CD8-positive, alpha-beta memory T cell (primary cell): ENCODE measurements around the gene PTGES2. TPM values are rescaled to one million over a fixed set of nuclear protein-coding genes. Genes with fewer than 3 reads are reported as not detected.
A peak's percentile ranks its signal among the peaks of the same experiment; 100 is the strongest.

Experiments
- CTCF ChIA-PET: fragments of 350-600 bp; sonication (Branson Sonifier 250); formaldehyde crosslinking; loops from one replicate; lab custom pipeline; 2021; ENCODE audit warnings: antibody characterized with exemption; lab: Charles Lee
- POLR2A ChIA-PET: fragments of 350-600 bp; sonication (Branson Sonifier 250); formaldehyde crosslinking; loops from one replicate; lab custom pipeline; 2021; ENCODE audit warnings: antibody characterized with exemption; lab: Charles Lee
- DNase-seq, 5 donors: peaks; one replicate each; pipeline versions ENCODE4 v3.0.0 to v3.0.0-alpha.2; 2020 to 2022; ENCODE audit warnings: mixed read lengths in 1 of 5
- H3K27ac ChIP-seq: one replicate; pipeline ENCODE4 v1.7.0; 2013; ENCODE audit warnings: low read depth, mild to moderate bottlenecking, low read length, moderate library complexity
- H3K27me3 ChIP-seq: 2 replicates; pipeline ENCODE4 v1.7.0; 2013; ENCODE audit warnings: low read length, mild to moderate bottlenecking; ENCODE audit not compliant: insufficient read depth, poor library complexity, severe bottlenecking
- H3K36me3 ChIP-seq: 2 replicates; pipeline ENCODE4 v1.7.0; 2013; ENCODE audit warnings: mild to moderate bottlenecking, low read length, moderate library complexity; ENCODE audit not compliant: insufficient read depth
- H3K4me1 ChIP-seq: 2 replicates; pipeline ENCODE4 v1.7.0; 2013; ENCODE audit warnings: mild to moderate bottlenecking, low read length, moderate library complexity; ENCODE audit not compliant: insufficient read depth
- H3K4me3 ChIP-seq: 2 replicates; pipeline ENCODE4 v1.7.0; 2013; ENCODE audit warnings: mild to moderate bottlenecking, low read length
- H3K9me3 ChIP-seq: 2 replicates; pipeline ENCODE4 v1.7.0; 2013; ENCODE audit warnings: mild to moderate bottlenecking, low read length
- H3K27ac Mint-ChIP-seq, 8 donors: one replicate each; pipeline ENCODE4 v1.8.0; 2020 to 2021; ENCODE audit warnings: mixed read lengths in 8 of 8, mild to moderate bottlenecking in 6 of 8, inconsistent platforms in 3 of 8, moderate library complexity in 3 of 8
- H3K27me3 Mint-ChIP-seq, 2 donors: one replicate each; pipeline ENCODE4 v1.8.0; 2020 to 2021; ENCODE audit warnings: mixed read lengths in 2 of 2, mild to moderate bottlenecking in 1 of 2, moderate library complexity in 1 of 2
- H3K36me3 Mint-ChIP-seq, 3 donors: one replicate each; pipeline ENCODE4 v1.8.0; 2020 to 2021; ENCODE audit warnings: mixed read lengths in 3 of 3, inconsistent platforms in 1 of 3, mild to moderate bottlenecking in 1 of 3
- H3K4me1 Mint-ChIP-seq, 3 donors: one replicate each; pipeline ENCODE4 v1.8.0; 2020 to 2021; ENCODE audit warnings: mixed read lengths in 3 of 3, inconsistent platforms in 1 of 3, mild to moderate bottlenecking in 1 of 3
- H3K4me3 Mint-ChIP-seq, 7 donors: one replicate each; pipeline ENCODE4 v1.8.0; 2020 to 2021; ENCODE audit warnings: mixed read lengths in 7 of 7, mild to moderate bottlenecking in 6 of 7, moderate library complexity in 4 of 7, inconsistent platforms in 2 of 7
- H3K9me3 Mint-ChIP-seq, 5 donors: one replicate each; pipeline ENCODE4 v1.8.0; 2020 to 2022; ENCODE audit warnings: mixed read lengths in 5 of 5, mild to moderate bottlenecking in 3 of 5, moderate library complexity in 2 of 5, inconsistent platforms in 1 of 5
- polyA plus RNA-seq: library from polyadenylated mRNA; unstranded; fragments of 300-500 nt; fragmentation: Illumina TruSeq; gene quantifications from one replicate; pipeline ENCODE4 v1.2.3, GENCODE V29; 2021
- total RNA-seq, 2 experiments: library from RNA; stranded (reverse); gene quantifications; one replicate each; pipeline ENCODE4 v1.2.3, GENCODE V29; 2021

Gene PTGES2
- total and polyA plus RNA-seq, 3 experiments from 2014 or later, result 51.7 to 68.3 (median 67.0) TPM

DNA sequence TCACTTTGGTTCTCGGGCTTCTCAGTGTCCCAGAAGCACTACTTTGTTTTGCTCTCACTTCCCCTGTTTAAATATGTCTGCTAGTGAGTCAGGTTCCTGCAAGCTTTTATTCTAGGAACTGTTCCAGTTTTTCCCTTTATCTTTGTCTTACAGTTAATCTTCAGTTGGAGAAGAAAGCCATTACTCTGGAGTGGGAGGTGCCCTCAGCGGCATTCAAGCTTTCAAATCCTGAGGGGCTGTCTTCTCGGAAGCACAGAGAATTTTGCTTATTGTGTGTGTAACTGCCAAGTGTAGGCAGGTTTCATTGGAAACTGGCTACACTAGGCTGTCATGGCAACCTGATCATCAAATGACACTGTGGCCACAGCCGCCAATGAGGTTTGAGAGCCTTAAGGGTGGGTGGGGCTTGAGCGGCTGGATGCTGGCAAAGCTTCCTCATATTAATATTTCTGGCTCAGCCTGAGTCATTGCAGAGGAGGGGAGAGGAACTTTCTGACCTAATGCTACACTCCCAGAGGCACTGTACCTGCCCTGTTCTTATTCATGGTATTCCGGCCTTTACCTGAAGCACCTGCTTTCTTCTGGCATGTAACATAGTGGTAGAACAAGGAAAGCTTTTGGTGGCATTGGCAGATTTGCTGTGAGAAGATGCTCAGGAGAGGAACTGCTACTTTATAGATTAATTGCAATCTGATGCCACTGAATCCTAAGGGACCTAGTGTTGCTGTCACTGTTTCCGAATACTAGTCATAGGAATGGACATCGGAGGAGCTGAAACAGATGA is 33.2 kb downstream of the PTGES2 start:
- Histone ChIP-seq H3K36me3 (peaks cover 8% of the 10 kb centered on the region), H3K4me3 (no peak overlapping the region), H3K4me1 (peaks cover 83% of the 10 kb centered on the region), H3K27me3 (no peaks in the 10 kb centered on the region), H3K27ac (peak overlapping the region; percentile 72), H3K9me3 (no peaks in the 10 kb centered on the region)
- H3K27me3 Mint-ChIP-seq, result peaks cover 0 to 2% of the 10 kb centered on the region in 2 donors
- H3K4me3 Mint-ChIP-seq, result no peak overlapping the region
- H3K27ac Mint-ChIP-seq, result peak overlapping the region in 7 of 8 donors; percentile 53 to 94 (median 76)
- DNase-seq, result peak in 4 of 5 donors; percentile 22 to 73 (median 24)
- H3K36me3 Mint-ChIP-seq, result peaks cover 0 to 52% (median 4%) of the 10 kb centered on the region in 3 donors
- no peaks in the 10 kb centered on the region for H3K9me3 Mint-ChIP-seq
- CTCF ChIA-PET, result interaction anchor here (1.1 kb wide), 1 partner anchor 55 kb away, joined by 3 read pairs; no protein-coding TSS in a partner anchor
- H3K4me1 Mint-ChIP-seq, result peaks cover 61 to 86% (median 73%) of the 10 kb centered on the region in 3 donors
- POLR2A ChIA-PET, result no interaction called here

GRCh38 chr9:128093011-128093410 is 34.5 kb downstream of the PTGES2 start:
- no peaks in the 10 kb centered on the region for H3K9me3 Mint-ChIP-seq
- Histone ChIP-seq H3K4me1 (peaks cover 81% of the 10 kb centered on the region), H3K27ac (peak overlapping the region; percentile 72), H3K9me3 (no peaks in the 10 kb centered on the region), H3K36me3 (peaks cover 8% of the 10 kb centered on the region), H3K4me3 (no peak overlapping the region), H3K27me3 (no peaks in the 10 kb centered on the region)
- peaks cover 0 to 47% (median 4%) of the 10 kb centered on the region in 3 donors for H3K36me3 Mint-ChIP-seq
- DNase-seq, result peak in 1 of 5 donors; percentile 80
- H3K4me3 Mint-ChIP-seq, result peak overlapping the region in 1 of 7 donors; percentile 54
- H3K27me3 Mint-ChIP-seq, result peaks cover 0 to 2% of the 10 kb centered on the region in 2 donors
- ChIA-PET POLR2A (interaction anchor here (0.6 to 0.7 kb wide), 2 partner anchors 20 to 28 kb away, joined by 3 read pairs; no protein-coding TSS in a partner anchor), CTCF (interaction anchor here (0.9 to 2.9 kb wide), 6 partner anchors 9 to 138 kb away, joined by 3 to 14 read pairs (median 5); no protein-coding TSS in a partner anchor)
- peak overlapping the region in 7 of 8 donors; percentile 16 to 93 (median 57) for H3K27ac Mint-ChIP-seq
- peaks cover 57 to 83% (median 70%) of the 10 kb centered on the region in 3 donors for H3K4me1 Mint-ChIP-seq

DNA sequence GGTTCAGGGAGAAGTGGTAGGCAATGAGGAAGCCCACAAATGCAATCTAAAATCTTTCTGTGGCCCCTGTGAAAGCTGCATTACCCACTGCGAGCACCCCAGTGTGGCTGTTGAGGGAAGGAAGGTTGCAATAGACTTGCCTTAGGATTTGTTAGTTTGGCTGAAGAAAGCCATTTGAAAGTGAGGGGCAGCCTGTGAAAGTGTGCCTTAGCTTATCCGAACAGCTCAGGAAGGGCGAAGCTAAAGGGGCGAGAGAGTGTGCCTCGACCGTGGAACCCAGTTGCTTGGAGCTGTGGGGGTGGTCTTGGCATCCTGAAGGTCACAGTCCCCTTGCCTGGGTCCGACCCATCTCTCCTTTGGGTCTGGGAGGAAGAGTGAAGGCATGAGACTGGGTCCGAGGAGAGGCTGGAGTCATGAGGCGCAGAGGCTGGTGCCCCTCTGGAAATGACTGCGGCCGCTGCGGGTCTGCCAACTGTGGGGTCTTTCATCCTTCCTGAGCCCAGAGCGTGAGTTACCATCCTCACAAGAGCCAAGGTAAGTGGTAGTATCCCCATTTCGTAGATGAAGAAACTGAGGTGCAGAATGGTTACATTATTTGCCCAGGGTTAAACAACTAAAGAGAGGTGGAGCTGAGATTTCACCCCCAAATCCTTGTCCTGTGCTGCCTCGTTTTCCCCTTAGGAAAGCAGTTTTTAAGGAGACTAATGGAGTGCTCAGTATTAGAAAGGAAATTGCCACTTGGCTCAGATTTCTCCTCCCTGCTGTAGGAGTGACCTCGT is 35.1 kb downstream of the PTGES2 start:
- H3K4me1 Mint-ChIP-seq, result peaks cover 61 to 83% (median 70%) of the 10 kb centered on the region in 3 donors
- peaks cover 81% of the 10 kb centered on the region for H3K4me1 ChIP-seq
- no peaks in the 10 kb centered on the region for H3K27me3 ChIP-seq
- H3K36me3 ChIP-seq, result peaks cover 8% of the 10 kb centered on the region
- CTCF ChIA-PET, result interaction anchor here (0.9 to 2.9 kb wide), 7 partner anchors 8 to 137 kb away, joined by 3 to 14 read pairs (median 4); partner anchors contain the start of gene PTGES2
- no peak overlapping the region for H3K4me3 ChIP-seq
- POLR2A ChIA-PET, result interaction anchor here (0.6 kb wide), 1 partner anchor 21 kb away, joined by 3 read pairs; no protein-coding TSS in a partner anchor
- no peak overlapping the region for H3K4me3 Mint-ChIP-seq
- peaks cover 0 to 2% of the 10 kb centered on the region in 2 donors for H3K27me3 Mint-ChIP-seq
- no peak for DNase-seq
- H3K36me3 Mint-ChIP-seq, result peaks cover 0 to 53% (median 4%) of the 10 kb centered on the region in 3 donors
- H3K27ac ChIP-seq, result peak overlapping the region; percentile 72
- H3K9me3 Mint-ChIP-seq, result no peaks in the 10 kb centered on the region
- no peaks in the 10 kb centered on the region for H3K9me3 ChIP-seq
- peak overlapping the region in 6 of 8 donors; percentile 12 to 88 (median 64) for H3K27ac Mint-ChIP-seq

DNA sequence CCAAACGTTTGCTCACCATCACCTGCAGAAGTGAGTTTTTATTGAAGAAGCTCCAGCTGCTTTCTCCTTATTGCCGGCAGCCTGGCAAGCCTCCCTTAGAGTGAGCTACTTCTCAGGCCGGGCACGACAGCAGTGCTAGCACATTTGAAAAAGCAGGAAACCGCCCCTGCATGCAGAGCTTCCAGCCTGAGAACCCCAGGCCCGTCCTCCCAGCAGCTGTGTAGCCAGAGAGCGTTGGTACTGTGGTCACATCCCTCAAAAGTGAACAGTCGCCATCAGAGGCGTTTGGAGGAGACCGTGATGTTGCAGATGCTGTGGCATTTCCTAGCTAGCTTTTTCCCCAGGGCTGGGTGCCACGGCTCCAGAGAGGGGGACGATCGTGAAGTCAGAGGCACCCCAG is 36.0 kb downstream of the PTGES2 start:
- Mint-ChIP-seq H3K27ac (peak overlapping the region in 1 of 8 donors; percentile 47), H3K36me3 (peaks cover 0 to 49% (median 4%) of the 10 kb centered on the region in 3 donors), H3K9me3 (no peaks in the 10 kb centered on the region), H3K4me1 (peaks cover 57 to 78% (median 65%) of the 10 kb centered on the region in 3 donors), H3K4me3 (peak overlapping the region in 1 of 7 donors; percentile 55), H3K27me3 (peaks cover 0 to 2% of the 10 kb centered on the region in 2 donors)
- ChIA-PET POLR2A (no interaction called here), CTCF (interaction anchor here (1.5 to 2.9 kb wide), 5 partner anchors 12 to 136 kb away, joined by 3 to 14 read pairs (median 6); partner anchors contain the start of gene PTGES2)
- Histone ChIP-seq H3K4me1 (peaks cover 77% of the 10 kb centered on the region), H3K9me3 (no peaks in the 10 kb centered on the region), H3K27ac (no peak overlapping the region), H3K4me3 (no peak overlapping the region), H3K27me3 (no peaks in the 10 kb centered on the region), H3K36me3 (peaks cover 8% of the 10 kb centered on the region)
- no peak for DNase-seq

DNA sequence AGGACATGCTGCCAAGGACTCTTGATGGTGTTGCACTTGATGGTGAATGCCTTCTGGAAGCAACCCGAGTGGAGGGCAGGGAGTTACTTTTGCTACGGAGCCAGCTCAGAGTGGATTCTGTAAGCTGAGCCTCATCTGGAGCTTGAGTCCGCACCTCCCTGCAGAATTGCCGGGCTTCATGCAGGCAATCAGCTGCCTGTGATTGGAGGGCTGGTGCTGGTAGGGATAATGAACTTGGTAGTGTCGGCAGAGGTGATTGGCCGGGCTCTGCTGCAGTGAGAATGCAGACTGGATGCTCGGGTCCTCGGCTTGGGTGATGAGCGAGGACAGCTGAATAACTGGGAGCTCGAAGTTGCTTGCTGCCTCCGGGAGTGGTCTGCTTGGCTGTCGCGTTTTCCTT is 36.4 kb downstream of the PTGES2 start:
- Mint-ChIP-seq H3K9me3 (no peaks in the 10 kb centered on the region), H3K4me3 (peak overlapping the region in 1 of 7 donors; percentile 40), H3K27me3 (peaks cover 0 to 2% of the 10 kb centered on the region in 2 donors), H3K4me1 (peaks cover 55 to 74% (median 62%) of the 10 kb centered on the region in 3 donors), H3K36me3 (peaks cover 0 to 48% (median 2%) of the 10 kb centered on the region in 3 donors), H3K27ac (peak overlapping the region in 2 of 8 donors; percentile 26 to 68)
- Histone ChIP-seq H3K36me3 (peaks cover 8% of the 10 kb centered on the region), H3K4me3 (no peak overlapping the region), H3K9me3 (no peaks in the 10 kb centered on the region), H3K27me3 (no peaks in the 10 kb centered on the region), H3K4me1 (peaks cover 77% of the 10 kb centered on the region), H3K27ac (no peak overlapping the region)
- POLR2A ChIA-PET, result no interaction called here
- CTCF ChIA-PET, result interaction anchor here (1.5 to 2.9 kb wide), 5 partner anchors 12 to 136 kb away, joined by 3 to 14 read pairs (median 6); partner anchors contain the start of gene PTGES2
- no peak for DNase-seq

- ChIA-PET POLR2A (no interaction called here), CTCF (interaction anchor here (0.7 to 1.4 kb wide), 2 partner anchors 19 to 112 kb away, joined by 3 read pairs; no protein-coding TSS in a partner anchor)
- H3K4me3 ChIP-seq, result no peak overlapping the region
- H3K27me3 ChIP-seq, result no peaks in the 10 kb centered on the region
- no peak for DNase-seq
- peaks cover 0 to 52% (median 3%) of the 10 kb centered on the region in 3 donors for H3K36me3 Mint-ChIP-seq
- no peaks in the 10 kb centered on the region for H3K9me3 Mint-ChIP-seq
- H3K4me1 ChIP-seq, result peaks cover 63% of the 10 kb centered on the region
- H3K36me3 ChIP-seq, result peaks cover 1% of the 10 kb centered on the region
- H3K27ac Mint-ChIP-seq, result peak overlapping the region in 1 of 8 donors; percentile 51
- H3K4me3 Mint-ChIP-seq, result no peak overlapping the region
- no peaks in the 10 kb centered on the region for H3K9me3 ChIP-seq
- peaks cover 58 to 75% (median 70%) of the 10 kb centered on the region in 3 donors for H3K4me1 Mint-ChIP-seq
- H3K27ac ChIP-seq, result no peak overlapping the region
- H3K27me3 Mint-ChIP-seq, result no peaks in the 10 kb centered on the region
Observed at GRCh38 chr9:128089299-128089698, 38.2 kb downstream of the PTGES2 start.

DNA sequence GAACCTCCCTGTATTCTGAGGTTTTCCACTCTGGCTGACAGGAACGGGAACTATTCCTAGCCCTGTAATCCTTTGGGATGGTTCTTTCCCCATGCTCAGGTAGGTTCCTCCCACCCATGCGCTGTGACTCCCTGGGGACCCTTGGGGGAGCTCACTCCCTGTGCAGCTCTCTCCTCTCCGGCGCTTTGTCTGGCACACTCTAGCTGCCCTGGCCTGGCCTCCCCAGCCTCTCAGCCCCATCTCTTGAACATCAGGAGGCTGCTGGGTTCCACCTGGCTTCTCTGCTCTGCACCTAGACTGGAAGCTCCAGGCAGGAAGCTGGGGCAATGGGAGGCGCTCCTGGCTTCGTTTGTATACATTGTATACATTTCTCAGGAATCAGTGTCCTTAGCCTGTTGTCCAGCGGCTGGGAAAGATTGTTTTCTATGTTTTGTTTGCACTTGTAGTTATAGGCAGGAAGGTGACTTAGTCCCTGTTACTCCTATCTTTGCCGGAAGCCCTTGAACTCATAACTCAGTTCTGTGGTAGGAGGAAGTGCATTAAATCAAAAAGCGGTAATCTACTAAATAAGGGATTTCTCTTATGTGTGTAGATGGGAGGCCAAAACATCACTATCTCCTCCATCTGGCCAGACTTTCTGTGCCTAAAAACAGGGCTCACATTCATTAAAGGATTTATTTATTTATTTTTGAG is 39.1 kb downstream of the PTGES2 start:
- Histone ChIP-seq H3K4me3 (no peak overlapping the region), H3K9me3 (no peaks in the 10 kb centered on the region), H3K4me1 (peaks cover 56% of the 10 kb centered on the region), H3K36me3 (no peaks in the 10 kb centered on the region), H3K27ac (no peak overlapping the region), H3K27me3 (no peaks in the 10 kb centered on the region)
- Mint-ChIP-seq H3K27ac (peak overlapping the region in 7 of 8 donors; percentile 17 to 70 (median 51)), H3K4me1 (peaks cover 60 to 75% (median 71%) of the 10 kb centered on the region in 3 donors), H3K9me3 (no peaks in the 10 kb centered on the region), H3K27me3 (no peaks in the 10 kb centered on the region), H3K4me3 (peak overlapping the region in 3 of 7 donors; percentile 9 to 19 (median 11)), H3K36me3 (peaks cover 0 to 53% (median 3%) of the 10 kb centered on the region in 3 donors)
- DNase-seq, result peak in 1 of 5 donors; percentile 37
- ChIA-PET CTCF (interaction anchor here (0.6 to 1.4 kb wide), 3 partner anchors 18 to 55 kb away, joined by 3 read pairs; no protein-coding TSS in a partner anchor), POLR2A (no interaction called here)
